ENCODE measurements around the gene TBC1D1.

The TBC1D1 gene

GRCh38 chr4:38046727-38047489, 156.0 kb downstream of the TBC1D1 start:
- H3K36me3 ChIP-seq: no peaks in the 10 kb centered on the region
- no peak for DNase-seq

GRCh38 chr4:38049545-38050170, 158.8 kb downstream of the TBC1D1 start:
- Histone ChIP-seq H3K9me3 (no peaks in the 10 kb centered on the region), H3K27me3 (no peaks in the 10 kb centered on the region), H3K4me3 (ENCODE audit: low read depth, low read length) (no peak overlapping the region), H3K36me3 (no peaks in the 10 kb centered on the region), H3K4me1 (peaks cover 7% of the 10 kb centered on the region)
- TF ChIP-seq CTCF (IDR thresholded peaks at IDR 0.05; ENCODE audit: low read depth, low read length): no peak
- DNase-seq: no peak

More at GRCh38 chr4:38046727-38047489, 156.0 kb downstream of the TBC1D1 start:
- no peak for TF ChIP-seq CTCF (IDR thresholded peaks at IDR 0.05; ENCODE audit: low read depth, low read length)
- H3K9me3 ChIP-seq: no peaks in the 10 kb centered on the region
- no peaks in the 10 kb centered on the region for H3K27me3 ChIP-seq
- H3K4me3 ChIP-seq (ENCODE audit: low read depth, low read length): no peak overlapping the region
- no peaks in the 10 kb centered on the region for H3K4me1 ChIP-seq

GRCh38 chr4:38050560-38051350, 159.9 kb downstream of the TBC1D1 start:
- Histone ChIP-seq H3K4me1 (peaks cover 10% of the 10 kb centered on the region), H3K36me3 (no peaks in the 10 kb centered on the region), H3K4me3 (ENCODE audit: low read depth, low read length) (no peak overlapping the region), H3K9me3 (no peaks in the 10 kb centered on the region), H3K27me3 (no peaks in the 10 kb centered on the region)
- no peak for TF ChIP-seq CTCF (IDR thresholded peaks at IDR 0.05; ENCODE audit: low read depth, low read length)
- no peak for DNase-seq

- peak; percentile 34 for TF ChIP-seq CTCF (IDR thresholded peaks at IDR 0.05; ENCODE audit: low read depth, low read length)
- DNase-seq: peak; percentile 54
- no peaks in the 10 kb centered on the region for H3K9me3 ChIP-seq
- peaks cover 25% of the 10 kb centered on the region for H3K4me1 ChIP-seq
- H3K27me3 ChIP-seq: no peaks in the 10 kb centered on the region
- no peak overlapping the region for H3K4me3 ChIP-seq (ENCODE audit: low read depth, low read length)
- H3K36me3 ChIP-seq: no peaks in the 10 kb centered on the region
Observed at GRCh38 chr4:38055566-38055965, 164.7 kb downstream of the TBC1D1 start.

GRCh38 chr4:38056011-38056685, 165.3 kb downstream of the TBC1D1 start:
- no peak for TF ChIP-seq CTCF (IDR thresholded peaks at IDR 0.05; ENCODE audit: low read depth, low read length)
- Histone ChIP-seq H3K4me3 (ENCODE audit: low read depth, low read length) (no peak overlapping the region), H3K27me3 (no peaks in the 10 kb centered on the region), H3K9me3 (no peaks in the 10 kb centered on the region), H3K4me1 (peaks cover 26% of the 10 kb centered on the region), H3K36me3 (no peaks in the 10 kb centered on the region)
- no peak for DNase-seq
